HL-60 (cell line): ENCODE measurements around the gene NKD1.

Experiments used
- DNase-seq, 2 experiments: peaks; one replicate each; pipeline ENCODE4 v3.0.0-alpha.2; 2010 to 2020; ENCODE audit warnings: low read depth in 1 of 2, low spot score in 1 of 2
- H3K27ac ChIP-seq: fragments of 250-450 bp; sonication (Bioruptor Pico); replicated peaks from 2 replicates; pipeline ENCODE4 v1.5.1; 2020; ENCODE audit warnings: mild to moderate bottlenecking, moderate library complexity
- H3K27me3 ChIP-seq: fragments of 250-450 bp; sonication (Bioruptor Pico); 2 replicates; pipeline ENCODE4 v1.5.1; 2021; ENCODE audit warnings: mild to moderate bottlenecking, moderate library complexity; ENCODE audit not compliant: insufficient read depth, poor library complexity, severe bottlenecking
- H3K4me3 ChIP-seq: replicated peaks from 2 replicates; pipeline ENCODE4 v1.5.1; 2011; ENCODE audit warnings: mild to moderate bottlenecking, control low read depth, low read length; ENCODE audit not compliant: insufficient read depth
- CTCF ChIP-seq: IDR thresholded peaks from one replicate; pipeline ENCODE4 v1.5.1; 2011; ENCODE audit warnings: low read length, control low read depth, inconsistent platforms; ENCODE audit not compliant: insufficient read depth
- GABPA ChIP-seq: IDR thresholded peaks from 2 replicates; pipeline ENCODE4 v1.6.1; 2012; ENCODE audit warnings: low read depth
- POLR2AphosphoS5 ChIP-seq: IDR thresholded peaks from 2 replicates; pipeline ENCODE4 v1.6.1; 2012; ENCODE audit warnings: low read depth
- REST ChIP-seq: IDR thresholded peaks from 2 replicates; pipeline ENCODE4 v1.6.1; 2012; ENCODE audit warnings: low read depth; ENCODE audit not compliant: insufficient replicate concordance
- SPI1 ChIP-seq: IDR thresholded peaks from 2 replicates; pipeline ENCODE4 v1.6.1; 2012; ENCODE audit warnings: low read depth, mild to moderate bottlenecking, borderline replicate concordance

Gene NKD1

GRCh38 chr16:50500171-50500874, 47.9 kb upstream of the NKD1 start:
- DNase-seq, result no peak
- Histone ChIP-seq H3K27me3 (no peaks in the 10 kb centered on the region), H3K4me3 (no peak overlapping the region), H3K27ac (no peak overlapping the region)
- TF ChIP-seq POLR2AphosphoS5 (no peak), GABPA (no peak), CTCF (no peak), REST (no peak)

- Histone ChIP-seq H3K4me3 (no peak overlapping the region), H3K27ac (no peak overlapping the region), H3K27me3 (no peaks in the 10 kb centered on the region)
- no peak for DNase-seq
- no peak for TF ChIP-seq GABPA
- no peak for TF ChIP-seq CTCF
- no peak for TF ChIP-seq POLR2AphosphoS5
- no peak for TF ChIP-seq SPI1
- no peak for TF ChIP-seq REST
Observed at GRCh38 chr16:50501251-50501650, 46.9 kb upstream of the NKD1 start.

- no peak overlapping the region for H3K27ac ChIP-seq
- TF ChIP-seq REST, result no peak
- TF ChIP-seq GABPA, result no peak
- no peak for TF ChIP-seq CTCF
- TF ChIP-seq POLR2AphosphoS5, result no peak
- no peak for TF ChIP-seq SPI1
- H3K4me3 ChIP-seq, result no peak overlapping the region
- no peak for DNase-seq
- no peaks in the 10 kb centered on the region for H3K27me3 ChIP-seq
Observed at GRCh38 chr16:50501986-50502615, 46.1 kb upstream of the NKD1 start.
